Esophagus muscularis mucosa (tissue), 4 donors: ENCODE data around the gene SLC29A3.

Source experiments
- EP300 ChIP-seq: sonication (generic); formaldehyde crosslinking; IDR thresholded peaks from one replicate; pipeline ENCODE4 v1.6.1; 2017; ENCODE audit warnings: antibody characterized with exemption
- POLR2A ChIP-seq: fragments of 450-650 bp; IDR thresholded peaks from one replicate; pipeline ENCODE4 v1.6.1; 2017; ENCODE audit warnings: antibody characterized with exemption, moderate library complexity, mild to moderate bottlenecking, low read depth
- POLR2AphosphoS5 ChIP-seq, 2 donors: sonication (generic); formaldehyde crosslinking; IDR thresholded peaks; one replicate each; pipeline ENCODE4 v1.6.1; 2017; ENCODE audit warnings: antibody characterized with exemption in 2 of 2
- TF ChIP-seq, protein P1 (sequence below), 3 experiments: fragments of 200-600 bp in 2 of 3; fragments of 450-650 bp in 1 of 3; sonication (generic) in 2 of 3; IDR thresholded peaks; one replicate each; pipeline ENCODE4 v1.5.1; 2017 to 2019; ENCODE audit warnings: antibody characterized with exemption in 3 of 3, mild to moderate bottlenecking in 2 of 3, moderate library complexity in 1 of 3

DNA sequence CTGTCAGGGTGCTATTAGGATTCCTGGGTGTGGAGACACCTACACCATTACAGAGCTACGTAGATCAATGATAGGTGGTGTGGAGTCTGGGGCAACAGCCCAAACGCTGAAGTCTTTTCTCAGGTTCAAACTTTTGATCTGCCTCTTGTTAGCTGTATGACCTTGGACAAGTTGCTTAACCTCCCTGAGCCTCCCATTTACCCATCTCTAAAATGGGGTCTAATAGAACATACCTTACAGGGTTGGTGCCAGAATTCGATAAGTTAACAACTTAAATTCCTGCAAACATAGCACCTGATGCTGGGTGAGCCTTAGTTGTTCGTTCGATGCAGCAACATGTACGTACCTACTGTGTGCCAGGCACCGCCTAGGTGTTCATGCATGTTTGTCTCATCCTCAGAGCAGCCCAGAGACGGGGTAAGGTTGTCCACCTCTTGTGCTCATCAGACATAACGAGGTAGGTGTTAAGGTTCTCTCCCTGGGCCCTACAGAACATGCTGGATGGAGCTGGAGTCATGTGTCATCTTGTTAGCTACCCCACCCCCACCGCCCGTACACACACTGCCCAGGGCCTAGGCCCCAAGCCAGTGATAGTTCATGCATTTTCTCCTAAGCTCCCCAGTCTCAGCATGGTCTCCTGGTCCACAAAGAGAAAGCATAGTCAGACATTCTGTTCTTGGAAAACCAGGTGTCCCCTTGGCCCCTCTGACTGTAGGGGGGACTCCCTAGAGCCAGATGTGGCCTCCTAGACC lies 41.0 kb upstream of the SLC29A3 start:
- TF ChIP-seq, protein P1, sequence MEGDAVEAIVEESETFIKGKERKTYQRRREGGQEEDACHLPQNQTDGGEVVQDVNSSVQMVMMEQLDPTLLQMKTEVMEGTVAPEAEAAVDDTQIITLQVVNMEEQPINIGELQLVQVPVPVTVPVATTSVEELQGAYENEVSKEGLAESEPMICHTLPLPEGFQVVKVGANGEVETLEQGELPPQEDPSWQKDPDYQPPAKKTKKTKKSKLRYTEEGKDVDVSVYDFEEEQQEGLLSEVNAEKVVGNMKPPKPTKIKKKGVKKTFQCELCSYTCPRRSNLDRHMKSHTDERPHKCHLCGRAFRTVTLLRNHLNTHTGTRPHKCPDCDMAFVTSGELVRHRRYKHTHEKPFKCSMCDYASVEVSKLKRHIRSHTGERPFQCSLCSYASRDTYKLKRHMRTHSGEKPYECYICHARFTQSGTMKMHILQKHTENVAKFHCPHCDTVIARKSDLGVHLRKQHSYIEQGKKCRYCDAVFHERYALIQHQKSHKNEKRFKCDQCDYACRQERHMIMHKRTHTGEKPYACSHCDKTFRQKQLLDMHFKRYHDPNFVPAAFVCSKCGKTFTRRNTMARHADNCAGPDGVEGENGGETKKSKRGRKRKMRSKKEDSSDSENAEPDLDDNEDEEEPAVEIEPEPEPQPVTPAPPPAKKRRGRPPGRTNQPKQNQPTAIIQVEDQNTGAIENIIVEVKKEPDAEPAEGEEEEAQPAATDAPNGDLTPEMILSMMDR (IDR thresholded peaks at IDR 0.05), result no peak
- TF ChIP-seq POLR2A (no peak), POLR2AphosphoS5 (IDR thresholded peaks at IDR 0.05) (no peak), EP300 (no peak)
